GM12892 (cell line): ENCODE data around the gene VPS45.

Experiments
- POLR2A ChIP-seq: IDR thresholded peaks from 2 replicates; pipeline ENCODE4 v1.6.1; 2011; ENCODE audit warnings: low read depth, low read length, control low read depth
- POLR2AphosphoS5 ChIP-seq: IDR thresholded peaks from 2 replicates; pipeline ENCODE4 v1.6.1; 2011; ENCODE audit warnings: low read depth, low read length, control low read depth
- TAF1 ChIP-seq: IDR thresholded peaks from 2 replicates; pipeline ENCODE4 v1.6.1; 2011; ENCODE audit warnings: low read depth, mild to moderate bottlenecking, control low read depth, low read length, borderline replicate concordance

GRCh38 chr1:150176593-150176992 lies 109.0 kb downstream of the VPS45 start:
- no peak for TF ChIP-seq POLR2A
- TF ChIP-seq POLR2AphosphoS5 = no peak
- no peak for TF ChIP-seq TAF1
